CD14-positive monocyte (primary cell): ENCODE measurements around the gene GPR26. TPM values are rescaled to one million over a fixed set of nuclear protein-coding genes. Genes with fewer than 3 reads are reported as not detected.
A peak's percentile ranks its signal among the peaks of the same experiment; 100 is the strongest.

Experiments used
- DNase-seq, 3 donors: peaks; one replicate each; pipeline ENCODE4 v3.0.0-alpha.2; 2011 to 2022
- H2AFZ ChIP-seq: 2 replicates; pipeline ENCODE4 v1.6.0; 2012; ENCODE audit warnings: mild to moderate bottlenecking, low read depth, low read length, inconsistent platforms; ENCODE audit not compliant: insufficient read depth, poor library complexity, severe bottlenecking
- H3K27ac ChIP-seq, 2 donors: 1 replicate in 1 of 2; 2 replicates in 1 of 2; pipeline ENCODE4 v1.5.1; 2012 to 2013; ENCODE audit warnings: low read length in 2 of 2, control low read depth in 1 of 2, inconsistent platforms in 1 of 2, low read depth in 1 of 2, mild to moderate bottlenecking in 1 of 2
- H3K27me3 ChIP-seq, 2 donors: one replicate each; pipeline versions ENCODE4 v1.6.0 to v1.6.1; 2011 to 2013; ENCODE audit warnings: low read length in 2 of 2; ENCODE audit not compliant: control insufficient read depth in 2 of 2, insufficient read depth in 2 of 2
- H3K36me3 ChIP-seq, 2 donors: replicated peaks in 1 of 2; 1 replicate in 1 of 2; 2 replicates in 1 of 2; pipeline versions ENCODE4 v1.5.1 to v1.6.1; 2012 to 2013; ENCODE audit warnings: low read length in 2 of 2, control low read depth in 1 of 2, inconsistent platforms in 1 of 2, mild to moderate bottlenecking in 1 of 2; ENCODE audit not compliant: insufficient read depth in 2 of 2, control insufficient read depth in 1 of 2
- H3K4me1 ChIP-seq, 2 donors: 1 replicate in 1 of 2; 2 replicates in 1 of 2; pipeline versions ENCODE4 v1.5.1 to v1.6.1; 2012 to 2013; ENCODE audit warnings: low read length in 2 of 2, control low read depth in 1 of 2, inconsistent platforms in 1 of 2, mild to moderate bottlenecking in 1 of 2, moderate library complexity in 1 of 2; ENCODE audit not compliant: insufficient read depth in 2 of 2, control insufficient read depth in 1 of 2
- H3K4me2 ChIP-seq: replicated peaks from 2 replicates; pipeline ENCODE3; 2012; ENCODE audit warnings: low read length, moderate library complexity, mild to moderate bottlenecking; ENCODE audit not compliant: poor library complexity, severe bottlenecking; ENCODE audit errors: extremely low read depth
- H3K4me3 ChIP-seq, 3 experiments: fragments of 200-600 bp in 1 of 3; sonication (generic) in 1 of 3; replicated peaks in 1 of 3; 1 replicate in 2 of 3; 2 replicates in 1 of 3; pipeline ENCODE4 v1.5.1; 2011 to 2013; ENCODE audit warnings: low read length in 3 of 3, mild to moderate bottlenecking in 3 of 3, control low read depth in 2 of 3, low read depth in 2 of 3, inconsistent platforms in 1 of 3, moderate library complexity in 1 of 3
- H3K79me2 ChIP-seq: 2 replicates; pipeline ENCODE4 v1.6.0; 2012; ENCODE audit warnings: mild to moderate bottlenecking, control low read depth, inconsistent platforms, low read length, moderate library complexity; ENCODE audit not compliant: insufficient read depth
- H3K9ac ChIP-seq: 2 replicates; pipeline ENCODE4 v1.6.0; 2017; ENCODE audit warnings: low read length, mild to moderate bottlenecking; ENCODE audit not compliant: insufficient read depth, poor library complexity, severe bottlenecking
- H3K9me3 ChIP-seq, 2 donors: replicated peaks in 1 of 2; 1 replicate in 1 of 2; 2 replicates in 1 of 2; pipeline versions ENCODE4 v1.5.1 to v1.6.1; 2012 to 2013; ENCODE audit warnings: low read length in 2 of 2, control low read depth in 1 of 2; ENCODE audit not compliant: control insufficient read depth in 1 of 2, insufficient read depth in 1 of 2
- H4K20me1 ChIP-seq: 2 replicates; pipeline ENCODE4 v1.6.0; 2012; ENCODE audit warnings: mild to moderate bottlenecking, low read length, control low read depth, moderate library complexity; ENCODE audit not compliant: insufficient read depth
- H3K27ac Mint-ChIP-seq, 7 donors: one replicate each; pipeline ENCODE4 v1.8.0; 2020; ENCODE audit warnings: mild to moderate bottlenecking in 7 of 7, mixed read lengths in 7 of 7, moderate library complexity in 6 of 7, inconsistent platforms in 2 of 7
- H3K27me3 Mint-ChIP-seq, 3 donors: one replicate each; pipeline ENCODE4 v1.8.0; 2021 to 2022; ENCODE audit warnings: low read depth in 3 of 3, mild to moderate bottlenecking in 3 of 3, mixed read lengths in 3 of 3, moderate library complexity in 3 of 3, inconsistent platforms in 1 of 3
- H3K36me3 Mint-ChIP-seq, 2 donors: one replicate each; pipeline ENCODE4 v1.8.0; 2020; ENCODE audit warnings: mixed read lengths in 2 of 2, inconsistent platforms in 1 of 2, mild to moderate bottlenecking in 1 of 2
- H3K4me1 Mint-ChIP-seq: one replicate; pipeline ENCODE4 v1.8.0; 2020; ENCODE audit warnings: mild to moderate bottlenecking, mixed read lengths
- H3K4me3 Mint-ChIP-seq, 2 donors: one replicate each; pipeline ENCODE4 v1.8.0; 2020; ENCODE audit warnings: mild to moderate bottlenecking in 2 of 2, mixed read lengths in 2 of 2, moderate library complexity in 1 of 2
- H3K9me3 Mint-ChIP-seq, 7 donors: one replicate each; pipeline ENCODE4 v1.8.0; 2020 to 2022; ENCODE audit warnings: mixed read lengths in 7 of 7, mild to moderate bottlenecking in 6 of 7, moderate library complexity in 6 of 7, inconsistent platforms in 2 of 7
- CTCF ChIP-seq: fragments of 200-600 bp; IDR thresholded peaks from one replicate; pipeline ENCODE4 v1.8.0; 2022; ENCODE audit warnings: antibody characterized with exemption, mild to moderate bottlenecking
- WGBS: methylation state at CpG from one replicate; pipeline ENCODE4 v1.1.5; 2013; ENCODE audit warnings: missing lambda C conversion rate; ENCODE audit not compliant: insufficient coverage; 5-methylcytosine and 5-hydroxymethylcytosine counted together
- intact Hi-C, 2 donors: fragments of 100-400 bp; cut with micrococcal nuclease; formaldehyde crosslinking; loops; one replicate each; pipeline versions ENCODE4 v1.15.0 to v1.15.1; 2023
- polyA plus RNA-seq, 3 donors: library from polyadenylated mRNA; depleted of rRNA in 1 of 3; unstranded in 2 of 3; stranded (reverse) in 1 of 3; fragments of 300-500 nt in 2 of 3; fragments of >200 nt in 1 of 3; fragmentation: Illumina TruSeq in 2 of 3; gene quantifications; 1 replicate in 2 of 3; 2 replicates in 1 of 3; pipeline ENCODE4 v1.2.3, GENCODE V29; 2012 to 2021

The GPR26 gene
- polyA plus RNA-seq, 3 donors = not detected

GRCh38 chr10:123669886-123670285 is 3.7 kb downstream of the GPR26 start:
- H3K79me2 ChIP-seq = no peaks in the 10 kb centered on the region
- no peak overlapping the region for H3K4me2 ChIP-seq
- H2AFZ ChIP-seq = no peak overlapping the region
- no peak overlapping the region for H3K4me3 ChIP-seq
- no peaks in the 10 kb centered on the region for H3K36me3 ChIP-seq
- peak overlapping the region in 1 of 7 donors; percentile 27 for H3K27ac Mint-ChIP-seq
- no peaks in the 10 kb centered on the region for H3K4me1 Mint-ChIP-seq
- H3K27me3 ChIP-seq = peaks cover 0 to 13% of the 10 kb centered on the region in 2 donors
- H3K4me3 Mint-ChIP-seq = no peak overlapping the region
- no peaks in the 10 kb centered on the region for H4K20me1 ChIP-seq
- H3K4me1 ChIP-seq = no peaks in the 10 kb centered on the region
- H3K9me3 Mint-ChIP-seq = peaks cover 0 to 8% (median 4%) of the 10 kb centered on the region in 7 donors
- DNase-seq = no peak
- H3K9me3 ChIP-seq = no peaks in the 10 kb centered on the region
- peaks cover 25 to 30% (median 29%) of the 10 kb centered on the region in 3 donors for H3K27me3 Mint-ChIP-seq
- H3K27ac ChIP-seq = no peak overlapping the region
- intact Hi-C loops = no loop called here
- no peak overlapping the region for H3K9ac ChIP-seq
- H3K36me3 Mint-ChIP-seq = no peaks in the 10 kb centered on the region
- no peak for TF ChIP-seq CTCF

- Mint-ChIP-seq H3K27ac (no peak overlapping the region), H3K4me3 (no peak overlapping the region), H3K27me3 (peaks cover 2 to 11% (median 8%) of the 10 kb centered on the region in 3 donors), H3K36me3 (no peaks in the 10 kb centered on the region), H3K4me1 (no peaks in the 10 kb centered on the region), H3K9me3 (no peaks in the 10 kb centered on the region)
- H3K4me2 ChIP-seq = no peak overlapping the region
- H3K27me3 ChIP-seq = peaks cover 0 to 3% of the 10 kb centered on the region in 2 donors
- no peak overlapping the region for H3K27ac ChIP-seq
- no peak overlapping the region for H2AFZ ChIP-seq
- intact Hi-C loops = no loop called here
- no peaks in the 10 kb centered on the region for H4K20me1 ChIP-seq
- no peak for TF ChIP-seq CTCF
- no peak overlapping the region for H3K9ac ChIP-seq
- WGBS = 89% methylated on average over 1 of the region's 1 CpG
- H3K79me2 ChIP-seq = no peaks in the 10 kb centered on the region
- no peak for DNase-seq
- H3K36me3 ChIP-seq = no peaks in the 10 kb centered on the region
- H3K4me1 ChIP-seq = no peaks in the 10 kb centered on the region
- no peak overlapping the region for H3K4me3 ChIP-seq
- no peaks in the 10 kb centered on the region for H3K9me3 ChIP-seq
Measured at GRCh38 chr10:123673198-123673597, 7.0 kb downstream of the GPR26 start.
